ENCODE data around the gene ATXN1L.

GRCh38 chr16:71878911-71879310, 33.1 kb downstream of the ATXN1L start:
- TF ChIP-seq POLR2AphosphoS5 (IDR thresholded peaks at IDR 0.05; ENCODE audit: low read depth, low read length): no peak
- no peak for TF ChIP-seq POLR2A (IDR thresholded peaks at IDR 0.05; ENCODE audit: low read depth, low read length)
- TF ChIP-seq TAF1 (IDR thresholded peaks at IDR 0.05; ENCODE audit: borderline replicate concordance, low read depth, low read length): no peak

All from GM12892 (cell line).